T-helper 2 cell (primary cell): Measurements from ENCODE around the gene UBE4B.
A peak's percentile ranks its signal among the peaks of the same experiment; 100 is the strongest.
"Not testable (repeated sequence)": the region's sequence is repeated elsewhere in the genome, so short reads cannot be mapped to it uniquely, and the experiment has no call there.

Experiments
- DNase-seq, 5 experiments: peaks; one replicate each; pipeline versions ENCODE4 v3.0.0 to v3.0.0-alpha.2; 2012 to 2022

UBE4B gene

DNA sequence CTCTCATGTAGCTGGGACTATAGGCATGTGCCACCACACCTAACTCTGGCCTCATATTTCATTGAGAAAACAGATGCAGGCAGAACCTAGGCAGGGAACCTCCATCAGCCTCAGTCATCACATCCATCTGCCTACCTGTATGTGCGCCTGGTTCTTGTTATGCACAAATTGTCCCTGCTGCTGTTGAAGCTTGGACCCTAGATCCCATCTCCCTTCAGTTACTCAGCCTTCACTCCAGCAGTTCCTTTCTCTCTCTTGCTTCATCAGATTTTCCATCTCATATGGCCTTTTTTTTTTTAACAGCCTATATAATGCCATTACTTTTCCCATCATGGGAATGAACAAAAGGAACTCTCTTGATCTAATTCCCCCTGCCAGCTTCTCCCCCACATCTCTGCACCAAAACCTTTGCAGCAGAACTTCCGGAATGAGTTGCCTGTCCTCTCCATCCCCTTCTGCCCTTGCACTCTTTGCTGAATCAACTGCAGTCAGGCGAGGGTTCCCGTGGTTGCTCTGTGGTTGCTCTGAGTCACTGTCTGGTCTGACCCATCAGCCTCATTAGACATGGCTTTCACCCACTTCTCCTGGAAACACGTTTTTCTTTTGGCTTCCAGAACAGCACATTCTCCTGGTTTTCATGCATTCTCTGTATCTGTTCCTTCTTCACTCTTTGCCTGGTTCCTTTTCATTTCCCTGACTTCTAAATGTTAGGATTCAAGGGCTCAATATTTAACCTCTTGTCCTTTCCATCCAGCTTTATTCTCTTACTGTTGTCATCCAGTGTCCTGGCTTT is 41.5 kb downstream of the UBE4B start:
- DNase-seq: peak in 2 of 5 experiments; percentile 38 to 75

- no peak for DNase-seq
Measured at GRCh38 chr1:10074852-10075730, 42.3 kb downstream of the UBE4B start.

DNA sequence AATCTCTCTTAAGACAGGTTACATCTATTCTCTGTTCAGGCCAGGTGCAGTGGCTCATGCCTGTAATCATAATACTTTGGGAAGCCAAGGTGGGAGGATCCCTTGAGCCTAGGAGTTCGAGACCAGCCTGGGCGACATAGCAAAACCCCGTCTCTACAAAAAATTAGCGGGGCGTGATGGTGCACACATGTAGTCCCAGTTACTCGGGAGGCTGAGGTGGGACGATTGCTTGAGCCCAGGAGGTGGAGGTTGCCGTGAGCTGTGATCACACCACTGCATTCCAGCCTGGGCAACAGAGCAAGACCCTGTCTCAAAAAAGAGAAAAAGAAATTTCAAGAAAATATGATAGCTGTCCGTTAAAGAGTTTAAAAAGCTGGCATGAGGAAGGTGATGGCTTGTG is 43.0 kb downstream of the UBE4B start:
- DNase-seq: no peak

- DNase-seq: no peak
Measured at GRCh38 chr1:10078494-10078893, 45.7 kb downstream of the UBE4B start.

GRCh38 chr1:10080523-10080922 is 47.8 kb downstream of the UBE4B start:
- no peak for DNase-seq

GRCh38 chr1:10082785-10083479 is 50.2 kb downstream of the UBE4B start:
- no peak for DNase-seq

DNA sequence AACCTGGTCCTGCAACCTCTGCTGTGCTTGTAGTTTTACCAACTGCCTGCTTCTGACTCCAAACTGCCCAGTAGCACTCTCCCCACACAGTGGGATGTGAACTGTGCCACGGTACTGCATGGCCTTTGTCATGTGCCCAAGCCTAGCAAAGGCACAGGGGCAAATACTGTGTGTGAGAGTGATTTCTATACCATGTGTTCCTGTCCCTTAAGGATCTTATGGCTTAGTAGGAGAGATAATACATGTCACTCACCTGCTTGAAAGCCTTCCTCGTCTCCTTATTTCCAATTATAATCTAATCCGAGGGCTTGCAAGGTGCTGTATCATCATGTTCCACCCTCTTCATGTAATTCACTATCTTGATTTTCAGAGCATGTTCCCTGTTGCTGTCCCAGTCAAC is 51.3 kb downstream of the UBE4B start:
- no peak for DNase-seq

DNA sequence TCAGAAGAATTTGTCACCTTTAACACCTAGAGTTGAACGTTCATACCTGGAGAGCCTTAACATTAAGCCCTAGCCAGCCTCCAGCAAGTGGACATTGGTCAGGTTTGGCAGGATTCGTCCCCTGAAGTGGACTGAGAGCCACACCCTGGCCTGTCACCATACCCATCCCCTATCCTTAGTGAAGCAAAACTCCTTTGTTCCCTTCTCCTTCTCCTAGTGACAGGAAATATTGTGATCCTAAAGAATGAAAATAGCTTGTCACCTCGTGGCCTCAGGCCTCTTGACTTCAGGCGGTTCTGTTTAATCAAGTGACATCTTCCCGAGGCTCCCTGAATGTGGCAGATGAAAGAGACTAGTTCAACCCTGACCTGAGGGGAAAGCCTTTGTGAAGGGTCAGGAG is 52.3 kb downstream of the UBE4B start:
- DNase-seq: no peak

GRCh38 chr1:10087210-10087609 is 54.5 kb downstream of the UBE4B start:
- DNase-seq: no peak

- no peak for DNase-seq
Measured at GRCh38 chr1:10101929-10102328, 69.2 kb downstream of the UBE4B start.

GRCh38 chr1:10103193-10103592 is 70.4 kb downstream of the UBE4B start:
- DNase-seq: no peak

- DNase-seq: no peak
Measured at GRCh38 chr1:10104834-10105233, 72.1 kb downstream of the UBE4B start.

GRCh38 chr1:10105484-10105883 is 72.7 kb downstream of the UBE4B start:
- DNase-seq: no peak

GRCh38 chr1:10106241-10106640 is 73.5 kb downstream of the UBE4B start:
- DNase-seq: no peak

DNA sequence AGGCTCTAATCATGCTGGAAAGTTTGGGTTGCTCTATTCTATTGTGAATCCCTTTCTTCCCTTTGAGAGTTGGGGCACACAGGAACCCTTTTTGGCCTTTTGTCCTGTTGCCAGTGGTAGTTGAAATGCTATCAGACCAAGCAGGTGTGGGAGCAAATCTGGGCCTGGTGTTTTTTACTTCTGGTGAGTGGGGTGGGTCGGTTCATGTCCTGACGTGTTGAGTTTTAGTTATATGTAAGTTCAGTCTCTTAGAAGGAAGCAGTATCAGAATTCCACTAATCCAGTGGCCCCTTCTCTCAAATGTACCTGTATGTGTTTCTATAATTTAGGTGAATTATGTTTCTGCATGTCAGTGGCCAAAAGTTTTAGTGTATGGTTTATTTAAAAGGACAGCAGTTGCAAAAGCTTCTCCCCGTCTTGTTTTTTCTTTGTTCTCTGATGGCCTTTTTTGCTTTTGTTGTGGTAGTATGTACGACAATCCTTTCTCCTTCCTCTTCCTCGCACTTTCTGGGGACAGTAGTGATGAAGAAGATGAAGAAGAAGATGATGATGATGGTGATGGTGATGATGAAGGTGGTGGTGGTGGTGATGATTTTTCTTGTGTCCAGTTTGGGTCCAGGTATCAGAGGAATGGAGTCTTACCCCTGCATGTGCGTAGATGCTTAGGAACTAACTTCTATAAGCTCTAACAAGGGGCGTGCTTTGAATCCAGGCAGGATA is 74.2 kb downstream of the UBE4B start:
- no peak for DNase-seq

DNA sequence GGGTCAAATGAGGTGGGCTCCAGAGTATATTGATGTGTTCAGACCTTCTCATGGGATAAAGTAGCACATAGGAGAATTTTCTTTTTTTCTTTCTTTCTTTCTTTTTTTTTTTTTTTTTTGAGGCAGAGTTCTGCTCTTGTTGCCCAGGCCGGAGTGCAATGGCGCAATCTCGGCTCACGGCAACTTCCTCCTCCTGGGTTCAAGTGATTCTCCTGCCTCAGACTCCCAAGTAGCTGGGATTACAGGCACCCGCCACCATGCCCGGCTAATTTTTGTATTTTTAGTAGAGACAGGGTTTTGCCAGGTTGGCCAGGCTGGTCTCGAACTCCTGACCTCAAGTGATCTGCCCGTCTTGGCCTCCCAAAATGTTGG is 74.7 kb downstream of the UBE4B start:
- not testable (repeated sequence) for DNase-seq

DNA sequence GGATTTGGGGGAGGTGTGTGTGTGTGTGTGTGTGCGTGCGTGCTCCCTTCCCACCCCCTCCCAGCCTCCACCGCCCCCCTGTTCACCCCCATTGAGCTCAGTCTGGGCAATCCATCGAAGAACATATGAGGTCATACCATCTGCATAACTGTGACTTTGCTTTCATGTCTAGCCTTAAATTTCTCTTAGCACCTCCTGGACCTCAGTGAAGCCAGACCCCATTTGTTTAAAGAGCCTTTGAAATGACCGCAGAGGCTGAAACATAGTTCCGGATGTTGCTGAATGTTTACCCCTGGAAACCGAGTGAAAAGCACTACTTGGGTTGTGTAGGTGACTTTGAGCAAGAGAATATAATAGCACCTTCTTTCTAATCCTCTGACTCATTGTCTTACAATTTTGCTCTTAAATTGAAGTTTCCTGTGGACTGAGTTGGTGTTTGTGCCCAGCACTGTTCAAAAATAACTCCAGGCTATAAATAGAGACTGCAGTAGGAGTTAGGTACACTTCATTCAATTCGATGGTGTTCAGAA is 75.4 kb downstream of the UBE4B start:
- DNase-seq: no peak

DNA sequence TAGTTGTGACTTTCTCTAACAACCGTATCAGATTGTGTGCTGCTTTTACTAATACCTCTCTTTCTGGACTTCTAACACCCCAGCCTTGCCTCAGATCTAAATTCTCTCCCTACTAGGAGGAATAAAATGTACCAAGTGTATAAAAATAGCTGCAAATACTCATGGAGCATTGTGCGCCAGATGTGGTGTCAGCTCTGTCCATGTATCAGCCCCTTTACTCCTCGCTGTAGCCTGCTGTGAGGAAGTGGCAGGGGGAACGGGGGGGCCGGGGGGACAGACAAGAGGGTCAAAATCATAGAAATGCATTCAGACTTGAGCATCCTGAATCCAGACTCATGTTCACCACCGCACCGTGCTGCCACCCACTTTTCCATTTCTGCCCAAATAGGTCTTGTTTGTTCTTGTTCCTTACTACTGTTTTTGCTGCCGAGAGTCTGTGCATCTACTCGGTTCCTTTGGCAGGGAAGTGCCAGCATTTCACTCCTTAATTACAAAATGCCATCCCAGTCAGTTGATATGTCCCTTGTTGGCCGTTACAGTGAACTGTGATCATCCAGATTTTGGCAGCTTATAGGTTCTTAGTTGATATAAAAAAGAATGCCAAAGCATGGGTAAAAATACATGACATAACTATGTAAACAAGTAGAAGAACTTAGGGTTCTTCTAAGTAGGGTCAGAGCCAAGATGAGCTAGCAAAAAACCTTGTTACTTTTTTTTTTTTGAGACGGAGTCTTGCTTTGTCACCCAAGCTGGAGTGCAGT is 76.4 kb downstream of the UBE4B start:
- no peak for DNase-seq

- DNase-seq: no peak
Measured at GRCh38 chr1:10113501-10113900, 80.7 kb downstream of the UBE4B start.

GRCh38 chr1:10114746-10115145 is 82.0 kb downstream of the UBE4B start:
- no peak for DNase-seq

- no peak for DNase-seq
Measured at GRCh38 chr1:10117132-10117531, 84.4 kb downstream of the UBE4B start.

GRCh38 chr1:10117865-10118264 is 85.1 kb downstream of the UBE4B start:
- no peak for DNase-seq
